HG03135 (cell line): ENCODE measurements around the gene ADK.
A peak's percentile ranks its signal among the peaks of the same experiment; 100 is the strongest.
"Not testable (repeated sequence)": the region's sequence is repeated elsewhere in the genome, so short reads cannot be mapped to it uniquely, and the experiment has no call there.

ENCODE experiments used
- ATAC-seq: cut with Tn5 transposase; IDR thresholded peaks from one replicate; pipeline ENCODE4 v1.9.1; 2021; ENCODE audit warnings: mild to moderate bottlenecking, moderate library complexity; ENCODE audit not compliant: unreplicated experiment

Gene ADK

DNA sequence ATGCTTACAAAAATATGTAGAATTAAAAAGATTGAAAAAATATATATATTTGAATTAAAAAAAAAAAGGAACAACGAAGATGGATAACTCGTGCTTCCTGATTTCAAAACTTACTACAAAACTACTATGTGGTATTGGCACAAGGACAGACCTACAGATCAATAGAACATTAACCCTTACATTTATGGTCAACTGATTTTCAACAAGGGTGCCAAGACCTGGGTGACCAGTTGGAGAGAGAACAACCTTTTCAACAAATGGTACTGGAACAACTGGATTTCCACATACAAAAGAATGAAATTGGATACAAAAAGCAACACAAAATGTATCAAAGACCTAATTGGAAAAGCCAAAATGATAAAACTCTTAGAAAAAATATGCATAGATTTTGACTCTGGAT, 10.5 kb upstream of the ADK start:
- ATAC-seq, result no peak

DNA sequence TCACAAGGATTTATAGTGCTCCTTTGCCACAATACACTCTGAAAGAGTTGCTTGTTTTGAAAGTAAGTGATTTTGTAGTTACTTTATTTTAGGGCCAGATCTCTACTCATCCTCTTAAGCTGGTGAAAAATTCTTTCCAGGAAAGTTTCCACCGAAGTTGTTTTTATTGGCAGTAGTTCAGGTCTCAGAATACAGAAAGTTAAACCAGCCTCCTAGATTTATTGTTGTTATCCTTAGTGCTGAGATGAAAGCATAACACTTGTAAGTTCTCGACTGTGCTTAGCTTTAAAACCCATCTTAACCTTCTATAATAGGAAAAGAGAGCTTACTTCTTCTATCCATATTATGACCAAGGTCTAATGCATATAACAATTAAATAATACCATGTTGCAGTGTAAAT, 5.9 kb upstream of the ADK start:
- ATAC-seq, result no peak

DNA sequence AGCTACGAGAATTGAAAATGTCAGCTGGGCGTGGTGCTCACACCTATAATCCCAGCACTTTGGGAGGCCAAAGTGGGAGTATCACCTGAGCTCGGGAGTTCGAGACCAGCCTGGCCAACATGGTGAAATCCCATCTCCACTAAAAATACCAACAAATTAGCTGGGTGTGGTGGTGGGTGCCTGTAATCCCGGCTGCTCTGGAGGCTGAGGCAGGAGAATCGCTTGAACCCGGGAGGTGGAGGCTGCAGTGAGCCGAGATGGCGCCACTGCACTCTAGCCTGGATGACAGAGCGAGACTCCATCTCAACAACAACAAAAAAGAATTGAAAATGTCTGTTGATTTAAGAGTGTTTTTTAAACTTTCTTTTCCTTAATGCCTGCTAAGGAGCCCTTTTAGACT, 4.0 kb upstream of the ADK start:
- not testable (repeated sequence) for ATAC-seq

DNA sequence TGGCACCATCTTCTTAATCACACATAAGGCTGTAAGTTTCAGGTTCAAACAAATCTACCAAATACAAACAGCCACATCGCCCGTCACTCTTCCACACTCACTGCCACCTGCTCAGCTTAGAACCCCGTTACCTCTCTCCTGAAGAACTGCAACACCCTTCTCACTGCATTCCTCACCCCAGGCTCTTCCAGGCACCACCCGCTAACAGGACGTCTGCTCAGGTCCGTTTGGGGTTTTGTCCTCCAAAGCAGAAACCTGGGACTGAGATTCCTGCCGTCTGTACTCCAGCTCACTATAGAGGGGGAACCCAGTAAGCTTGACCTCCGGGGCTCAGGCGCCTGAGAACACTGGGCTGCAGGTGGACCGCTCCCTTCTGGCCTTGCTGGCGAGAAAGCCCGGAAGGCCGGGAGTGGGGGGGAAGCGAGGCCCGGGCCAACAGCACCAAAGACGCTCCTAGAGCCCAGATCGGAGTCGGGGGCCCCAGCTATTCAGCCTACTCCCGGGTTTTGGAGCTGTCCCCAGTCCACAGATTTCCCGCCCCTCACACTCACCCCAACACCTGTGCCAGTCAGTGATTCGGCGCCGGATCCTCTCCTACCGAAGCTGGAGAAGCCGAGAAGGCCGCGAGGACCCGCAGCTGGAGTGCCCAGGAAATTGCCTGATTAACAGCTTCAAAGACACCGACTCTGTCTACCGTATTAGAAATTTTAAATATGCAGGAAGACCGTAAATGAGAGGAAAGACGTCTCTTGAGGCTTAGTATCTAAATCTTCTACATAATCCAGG, 624 bp upstream of the ADK start, which contains the start of gene AP3M1:
Gene AP3M1 (minus strand): TSS at position 625 of the 786 bp plus-strand sequence. CDS start 12,449 bp downstream, outside the sequence.
- ATAC-seq, result peak; percentile 33

DNA sequence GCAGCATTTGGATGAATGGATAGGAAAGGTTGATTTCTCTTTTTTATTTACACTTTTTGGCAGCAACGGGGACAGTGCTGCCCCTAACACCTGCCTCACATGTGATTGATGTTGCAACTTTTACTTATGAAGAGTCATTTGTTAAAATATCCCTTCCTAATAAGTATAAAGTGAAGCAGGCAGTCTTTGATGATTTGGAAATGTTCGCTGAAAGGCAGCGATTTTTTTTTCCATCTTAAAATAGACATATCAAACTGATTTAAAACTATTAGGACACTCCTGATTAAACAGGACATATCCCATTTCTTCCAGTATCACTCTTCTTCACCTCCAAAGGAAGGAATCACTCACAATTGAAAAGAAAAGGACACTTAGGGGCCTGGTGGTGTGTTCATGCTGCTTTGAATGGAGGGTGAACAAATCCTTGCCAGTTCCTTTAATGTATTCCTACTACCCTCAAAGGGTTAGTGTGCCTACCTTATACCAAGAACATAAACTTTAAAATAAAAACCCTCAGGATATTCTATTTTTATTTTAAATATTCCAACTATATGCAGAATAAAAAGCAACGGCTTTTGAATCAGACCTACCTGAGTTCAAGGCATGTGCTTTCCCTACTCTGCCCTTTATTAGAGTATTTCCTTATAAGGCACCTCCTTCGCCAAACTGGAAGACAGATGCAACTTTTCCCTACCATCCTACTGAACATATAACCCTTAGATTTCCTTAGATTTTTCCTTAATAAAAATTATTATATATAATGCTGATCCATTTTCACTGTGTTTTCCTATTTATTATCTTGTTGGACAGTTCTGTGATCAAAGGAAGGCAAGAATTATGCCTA, 1.1 kb downstream of the ADK start:
- no peak for ATAC-seq

DNA sequence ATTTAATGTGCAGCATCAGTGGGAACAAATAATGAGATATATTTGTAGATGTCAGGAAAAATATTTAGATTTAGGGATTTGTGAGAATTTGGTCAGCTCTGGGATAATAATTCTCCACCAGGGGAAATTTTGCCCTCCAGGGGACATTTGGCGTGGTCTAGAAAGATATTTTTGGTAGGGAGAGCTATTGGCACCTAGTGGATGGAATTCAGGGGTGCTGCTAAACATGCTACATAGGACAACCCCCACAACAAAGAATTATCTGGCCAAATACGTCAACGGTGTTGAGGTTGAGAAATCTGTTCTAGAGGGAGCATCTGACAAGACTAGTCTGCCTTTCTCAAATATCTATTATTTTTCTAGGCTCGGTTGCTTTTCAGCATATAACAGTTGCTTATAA, 2.1 kb downstream of the ADK start:
- no peak for ATAC-seq

DNA sequence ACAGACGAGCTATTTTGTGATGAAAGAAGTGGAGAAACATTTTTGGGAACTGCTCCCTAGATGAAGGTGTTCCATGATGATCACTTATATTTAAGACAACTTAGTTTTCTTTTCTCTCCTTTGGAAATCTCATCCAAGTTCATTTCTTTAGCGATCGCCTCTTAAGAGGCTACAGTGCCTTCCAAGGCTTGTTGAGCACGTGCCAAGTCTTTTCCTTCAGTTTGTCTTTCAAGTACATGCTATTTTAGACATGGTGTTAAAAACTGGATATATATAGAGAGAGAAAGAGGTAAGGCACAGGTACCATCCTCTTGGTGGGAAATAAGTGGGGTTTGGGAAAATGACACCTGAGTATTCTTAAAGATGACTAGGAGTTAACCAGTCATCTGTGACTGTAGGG, 2.7 kb downstream of the ADK start:
- ATAC-seq, result no peak

DNA sequence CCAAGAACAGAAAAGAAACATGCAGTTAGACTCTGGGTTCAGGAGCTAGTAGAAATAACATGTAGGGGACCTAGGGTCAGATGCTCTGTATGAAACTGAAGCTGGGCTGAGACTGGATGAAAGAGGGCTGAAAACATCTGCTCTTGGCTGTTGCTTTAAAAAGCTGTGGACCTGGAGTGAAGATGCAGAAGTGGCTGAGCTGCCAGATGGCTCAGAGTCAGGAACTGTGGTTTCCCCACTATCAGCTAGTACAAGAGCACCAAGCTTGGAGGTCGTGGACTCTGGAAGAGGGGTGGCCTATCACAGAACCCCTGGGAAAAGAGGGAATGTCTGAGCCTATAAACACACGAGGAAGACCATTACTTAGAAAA, 5.9 kb downstream of the ADK start:
- no peak for ATAC-seq

DNA sequence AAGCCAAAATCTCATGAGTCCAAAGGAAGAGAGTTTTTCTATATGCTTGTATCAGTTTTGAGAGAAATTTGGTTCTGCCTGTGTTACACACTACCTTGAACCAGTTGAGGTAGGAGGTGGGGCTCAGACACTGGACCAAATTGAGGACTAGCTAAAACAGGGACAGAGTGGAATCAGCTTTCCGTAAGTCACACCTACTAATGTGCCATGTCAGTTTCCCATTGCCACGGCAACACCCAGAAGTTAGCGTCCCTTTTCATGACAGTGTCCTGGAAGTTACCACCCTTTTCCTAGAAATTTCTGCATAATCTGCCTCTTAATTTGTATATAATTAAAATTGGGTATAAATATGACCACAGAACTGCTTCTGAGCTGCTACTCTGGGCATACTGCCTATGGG, 9.0 kb downstream of the ADK start:
- ATAC-seq, result no peak

DNA sequence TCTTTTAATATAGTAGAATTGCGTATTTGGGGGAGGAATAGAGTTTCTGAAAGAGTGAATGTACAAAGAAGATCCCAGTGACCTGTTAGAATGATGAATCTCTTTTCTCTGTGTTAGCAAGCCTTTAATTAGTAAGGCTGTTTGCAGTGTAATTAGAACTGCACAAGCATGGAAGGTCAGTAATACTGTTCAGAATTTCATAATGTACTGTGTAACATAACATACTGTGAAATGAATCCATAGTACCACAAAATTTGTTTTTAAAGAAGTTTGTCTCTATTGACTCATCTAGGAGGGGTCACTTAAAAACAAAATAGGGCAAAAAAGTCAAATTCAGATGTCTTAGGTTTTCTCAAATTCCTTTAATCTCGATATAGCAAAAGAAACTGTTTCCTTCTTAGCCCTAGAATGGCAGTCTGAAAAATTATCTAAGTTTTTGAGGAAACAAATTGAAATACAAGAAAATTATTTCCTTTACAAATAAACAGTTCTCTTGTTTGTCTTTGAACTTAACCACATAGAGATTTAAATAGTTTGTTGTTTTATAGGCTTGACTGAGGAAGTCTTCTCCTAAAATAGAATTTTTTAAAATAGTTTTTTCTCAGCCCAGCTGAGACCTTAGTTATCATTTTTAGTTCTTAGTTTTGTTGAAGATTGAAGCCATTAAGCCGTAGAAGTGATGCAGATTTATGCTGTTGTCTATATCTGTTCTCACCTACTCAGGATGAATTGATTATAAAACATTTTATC, 12.5 kb downstream of the ADK start:
- no peak for ATAC-seq

DNA sequence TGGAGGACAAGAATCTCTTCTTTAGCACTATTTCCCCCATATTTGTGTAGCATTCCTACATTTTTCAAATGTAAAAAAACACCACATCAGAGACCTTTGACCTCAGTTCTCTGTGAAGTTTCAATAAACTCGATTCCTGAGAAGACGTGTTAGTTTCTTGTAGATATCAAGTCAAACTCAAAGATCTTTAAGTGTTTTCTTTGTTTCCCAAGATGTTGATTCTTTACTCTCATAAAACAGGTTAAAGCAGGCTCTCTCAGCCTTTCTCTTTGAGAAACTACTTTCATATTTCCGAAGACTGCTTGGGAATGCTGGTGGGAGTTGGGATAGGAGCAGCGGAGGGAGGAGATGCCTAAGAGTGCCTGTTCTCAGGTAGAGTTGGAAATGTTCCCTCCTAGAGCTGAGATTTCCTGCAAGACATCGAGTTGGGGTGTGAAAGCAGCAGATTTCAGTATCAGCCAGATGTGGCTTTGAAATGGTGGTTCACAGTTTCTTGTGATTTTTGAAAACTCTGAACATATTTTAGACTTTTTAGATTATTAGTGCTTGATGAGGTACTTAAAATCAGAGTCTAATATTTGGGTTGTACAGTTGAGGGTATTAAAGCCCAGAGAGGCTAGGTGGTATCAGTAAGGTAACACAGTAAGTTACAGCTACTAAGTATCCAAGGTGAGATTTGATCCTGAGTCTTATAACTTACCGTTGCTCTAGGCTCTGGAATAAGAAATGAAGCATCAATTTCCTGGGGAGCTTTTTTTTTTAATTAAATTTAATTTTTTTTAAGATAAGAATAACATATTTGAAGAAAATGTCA, 13.9 kb downstream of the ADK start:
- ATAC-seq, result no peak

DNA sequence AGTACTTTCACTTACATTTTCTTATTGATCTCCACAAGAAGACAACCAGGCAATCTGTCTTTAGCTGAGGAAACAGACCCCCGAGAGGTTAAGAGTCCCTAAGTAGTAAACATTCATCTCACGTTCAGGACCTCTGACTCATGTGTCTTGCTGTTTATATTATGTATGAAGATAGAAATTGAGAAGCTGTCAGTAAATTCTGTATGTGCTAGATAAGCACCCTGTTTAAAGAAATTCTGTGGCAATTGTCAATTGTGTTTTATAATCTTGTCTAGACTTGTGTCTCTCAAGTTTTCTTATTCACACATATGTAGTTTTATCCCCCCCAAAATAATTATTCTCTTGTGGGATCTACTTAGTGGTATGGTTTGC, 14.5 kb downstream of the ADK start:
- ATAC-seq, result no peak

DNA sequence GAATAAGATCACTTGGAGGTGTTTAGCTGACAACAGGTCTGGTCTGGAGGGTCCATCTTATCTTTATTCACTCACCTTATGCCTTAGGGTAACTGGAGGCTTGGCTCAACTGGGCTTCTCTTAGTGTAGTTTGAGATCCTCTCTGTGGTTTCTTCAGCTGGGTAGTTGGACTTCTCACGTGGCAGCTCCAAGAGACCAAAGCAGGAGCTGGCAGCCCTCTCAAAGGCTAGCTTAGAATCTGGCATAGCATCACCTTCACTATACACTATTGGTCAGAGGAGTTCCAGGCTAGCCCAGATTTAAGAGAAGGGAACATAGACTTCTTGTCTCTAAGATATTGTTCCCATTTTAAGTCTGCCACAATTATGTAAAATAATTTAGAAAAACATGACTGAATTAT, 16.4 kb downstream of the ADK start:
- ATAC-seq, result no peak

DNA sequence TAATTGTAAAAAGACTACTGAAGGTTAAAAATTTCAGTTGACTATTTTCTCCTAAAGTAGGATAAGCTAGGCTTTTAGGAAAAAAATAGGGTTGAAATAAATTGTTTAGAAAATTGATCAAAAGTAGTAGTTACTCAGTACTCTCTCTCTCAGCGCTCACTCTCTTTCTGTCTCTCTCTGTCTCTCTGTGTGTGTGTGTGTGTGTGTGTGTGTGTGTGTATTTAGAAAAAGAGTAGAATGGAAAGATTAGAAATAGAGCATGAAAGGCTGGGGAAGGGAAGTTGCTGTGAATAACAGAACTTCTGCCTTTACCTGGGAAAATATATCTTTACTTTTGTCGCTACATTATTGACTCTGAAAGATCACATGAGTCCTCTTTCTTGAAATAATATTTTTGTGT, 20.6 kb downstream of the ADK start:
- ATAC-seq, result no peak

DNA sequence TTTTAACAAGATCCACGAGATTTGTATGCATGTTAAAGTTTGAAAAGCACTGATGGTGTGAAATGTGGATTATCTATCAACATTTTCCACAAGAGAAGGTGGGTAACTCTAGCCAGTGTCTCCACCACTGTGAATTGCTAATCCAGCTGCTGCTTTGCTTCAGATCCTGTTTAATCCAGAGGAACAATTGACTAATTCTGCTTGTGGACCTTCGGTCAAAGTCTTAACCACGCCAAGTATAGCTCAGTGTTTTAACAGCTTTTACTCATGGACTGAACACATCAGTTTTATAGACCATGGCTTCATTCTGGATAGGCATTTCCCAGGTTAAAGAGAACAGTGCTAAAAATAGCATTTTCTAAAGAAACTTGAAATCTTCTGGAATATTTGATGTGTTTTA, 23.5 kb downstream of the ADK start:
- ATAC-seq, result no peak

DNA sequence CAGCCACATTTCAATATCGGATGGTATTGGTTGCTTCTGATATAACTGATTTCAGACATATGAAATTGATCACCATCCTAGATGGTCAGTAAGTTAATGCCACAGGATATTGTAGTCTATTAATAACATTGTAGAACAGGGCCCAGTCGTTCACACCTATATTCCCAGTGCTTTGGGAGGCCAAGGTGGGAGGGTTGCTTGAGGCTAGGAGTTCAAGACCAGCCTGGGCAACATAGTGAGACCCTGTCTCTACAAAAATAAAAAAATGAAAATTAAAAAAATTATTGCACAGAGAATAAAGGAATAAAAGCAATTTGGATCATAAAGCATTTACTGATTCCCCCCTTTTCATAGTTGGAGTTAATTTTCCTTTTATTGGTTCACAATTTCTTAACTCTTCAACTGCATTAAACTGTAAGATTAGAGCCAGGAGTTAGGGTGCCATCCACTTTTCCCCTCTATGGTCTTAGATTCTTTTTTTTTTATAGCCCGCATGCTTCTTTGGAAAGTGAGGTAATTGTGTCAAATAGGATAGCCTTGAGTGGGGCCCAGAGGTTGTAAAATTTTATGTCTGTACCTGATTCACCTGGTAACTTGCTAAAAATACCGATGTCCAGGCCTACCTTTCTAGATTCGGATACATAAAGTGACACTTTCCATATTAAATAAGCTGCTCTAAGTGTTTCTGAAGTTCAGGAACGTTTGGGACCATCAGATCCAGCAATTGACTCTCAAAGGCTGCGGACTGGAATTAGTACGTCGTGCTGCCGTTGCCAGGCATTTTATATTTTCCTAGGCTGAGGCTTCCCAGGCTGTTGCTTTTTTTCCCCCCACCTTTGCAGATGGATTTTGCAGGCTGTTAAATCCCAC, 24.7 kb downstream of the ADK start:
- ATAC-seq, result no peak

DNA sequence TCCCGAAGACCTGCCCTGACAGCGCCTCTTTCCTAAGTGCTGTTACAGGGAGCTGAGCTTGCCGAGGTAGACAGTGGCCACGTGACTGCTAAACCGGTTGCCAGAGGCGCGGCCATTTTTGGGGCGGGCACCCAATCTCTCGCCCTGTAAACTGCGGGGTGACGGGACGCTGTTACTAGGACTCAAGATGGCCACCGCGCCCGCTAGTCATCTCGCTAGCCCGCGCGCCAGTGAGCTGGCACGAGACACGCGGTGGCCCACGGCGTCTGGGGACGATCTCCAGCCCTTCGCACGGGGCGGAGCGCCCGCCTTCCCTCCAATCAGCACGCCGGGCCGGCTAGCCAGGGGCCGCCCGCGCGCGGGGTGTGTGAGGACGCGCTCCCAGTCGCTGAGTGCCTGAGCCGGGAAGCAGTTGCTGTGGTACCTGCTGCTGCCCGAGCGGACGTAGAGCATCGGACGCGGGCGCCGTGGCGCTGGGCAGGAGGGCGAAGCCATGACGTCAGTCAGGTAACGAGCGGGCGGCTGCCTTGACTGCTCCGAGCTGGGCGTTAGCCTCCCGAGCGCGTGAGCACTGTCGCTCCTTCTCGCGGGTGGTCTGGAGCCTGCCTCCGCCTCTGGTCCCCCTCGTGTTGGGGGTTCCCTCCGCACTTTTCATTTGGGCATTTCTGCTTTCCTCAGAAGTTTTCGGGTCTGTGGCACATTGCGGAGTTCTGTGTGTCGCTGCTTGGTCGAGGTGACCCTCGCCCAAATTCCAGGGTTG, 25.5 kb downstream of the ADK start:
- ATAC-seq, result peak; percentile 85

DNA sequence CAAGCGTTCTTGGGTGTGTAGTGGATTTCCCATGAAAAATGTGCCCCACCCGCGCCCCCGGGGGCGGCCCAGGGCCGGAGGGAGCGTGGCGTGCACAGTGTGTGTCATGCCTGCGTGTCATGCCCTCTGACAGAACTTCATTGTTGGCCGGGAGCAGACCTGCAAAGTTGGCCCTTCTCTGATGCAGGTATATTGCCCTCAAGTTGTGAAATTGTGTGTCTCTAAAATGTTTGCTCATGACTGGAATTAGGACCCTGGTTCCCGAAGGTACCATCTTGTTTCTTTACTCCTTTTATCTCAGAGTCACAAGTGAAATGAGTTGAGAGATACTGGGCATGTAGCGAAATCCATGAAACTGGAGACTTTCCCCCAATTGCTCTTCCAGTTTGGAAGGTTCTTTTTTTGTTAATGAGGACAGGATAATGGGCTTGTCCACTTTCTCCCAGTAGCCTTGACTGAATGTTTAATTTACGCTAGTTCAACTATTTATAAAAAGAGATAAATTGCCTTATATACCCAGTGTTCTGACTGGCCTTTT, 26.2 kb downstream of the ADK start:
- peak; percentile 11 for ATAC-seq
